ENCODE results near the gene UGGT2.

Gene UGGT2

GRCh38 chr13:95813139-95813538, 240.1 kb downstream of the UGGT2 start:
- TF ChIP-seq CTCF (IDR thresholded peaks at IDR 0.05; ENCODE audit: low read depth, low read length): no peak

GRCh38 chr13:95809429-95809828, 243.8 kb downstream of the UGGT2 start:
- TF ChIP-seq CTCF (IDR thresholded peaks at IDR 0.05; ENCODE audit: low read depth, low read length): no peak
- H3K4me3 ChIP-seq (ENCODE audit: low read depth, low read length): no peak overlapping the region

More at GRCh38 chr13:95813139-95813538, 240.1 kb downstream of the UGGT2 start:
- H3K4me3 ChIP-seq (ENCODE audit: low read depth, low read length): no peak overlapping the region

- no peak for TF ChIP-seq CTCF (IDR thresholded peaks at IDR 0.05; ENCODE audit: low read depth, low read length)
- no peak overlapping the region for H3K4me3 ChIP-seq (ENCODE audit: low read depth, low read length)
These were observed 247.3 kb downstream of the UGGT2 start for GRCh38 chr13:95805921-95806320.

- no peak for TF ChIP-seq CTCF (IDR thresholded peaks at IDR 0.05; ENCODE audit: low read depth, low read length)
These were observed 251.4 kb downstream of the UGGT2 start for GRCh38 chr13:95801825-95802224.

GRCh38 chr13:95800436-95800835, 252.8 kb downstream of the UGGT2 start:
- TF ChIP-seq CTCF (IDR thresholded peaks at IDR 0.05; ENCODE audit: low read depth, low read length): no peak
- no peak overlapping the region for H3K4me3 ChIP-seq (ENCODE audit: low read depth, low read length)

More at GRCh38 chr13:95801825-95802224, 251.4 kb downstream of the UGGT2 start:
- no peak overlapping the region for H3K4me3 ChIP-seq (ENCODE audit: low read depth, low read length)

GRCh38 chr13:95797016-95797415, 256.2 kb downstream of the UGGT2 start:
- H3K4me3 ChIP-seq (ENCODE audit: low read depth, low read length): no peak overlapping the region
- no peak for TF ChIP-seq CTCF (IDR thresholded peaks at IDR 0.05; ENCODE audit: low read depth, low read length)

GRCh38 chr13:95793781-95794180, 259.4 kb downstream of the UGGT2 start:
- no peak overlapping the region for H3K4me3 ChIP-seq (ENCODE audit: low read depth, low read length)
- TF ChIP-seq CTCF (IDR thresholded peaks at IDR 0.05; ENCODE audit: low read depth, low read length): no peak

Measured in WI38 (cell line).